ENCODE data around the gene RASGRP1. TPM values are rescaled to one million over a fixed set of nuclear protein-coding genes. Genes with fewer than 3 reads are reported as not detected.

RASGRP1 gene
- total RNA-seq (2021; ENCODE audit: unreplicated experiment) (0.51 TPM), Bru-seq, nascent RNA (percentile 21 among the genes with signal in this experiment), BruChase-seq, experiment 1, labeled RNA remaining after a 2-hour chase (percentile 17 among the genes with signal in this experiment), BruChase-seq, experiment 2, labeled RNA remaining after a 6-hour chase (percentile 18 among the genes with signal in this experiment)
- polyA plus RNA-seq (2012; ENCODE audit: insufficient read length) = not detected
- long read RNA-seq, partial matches to known transcripts = 0 of 4 reads
- long read RNA-seq, other reads (novel, unspliced or antisense) = 4 of 4 reads

DNA sequence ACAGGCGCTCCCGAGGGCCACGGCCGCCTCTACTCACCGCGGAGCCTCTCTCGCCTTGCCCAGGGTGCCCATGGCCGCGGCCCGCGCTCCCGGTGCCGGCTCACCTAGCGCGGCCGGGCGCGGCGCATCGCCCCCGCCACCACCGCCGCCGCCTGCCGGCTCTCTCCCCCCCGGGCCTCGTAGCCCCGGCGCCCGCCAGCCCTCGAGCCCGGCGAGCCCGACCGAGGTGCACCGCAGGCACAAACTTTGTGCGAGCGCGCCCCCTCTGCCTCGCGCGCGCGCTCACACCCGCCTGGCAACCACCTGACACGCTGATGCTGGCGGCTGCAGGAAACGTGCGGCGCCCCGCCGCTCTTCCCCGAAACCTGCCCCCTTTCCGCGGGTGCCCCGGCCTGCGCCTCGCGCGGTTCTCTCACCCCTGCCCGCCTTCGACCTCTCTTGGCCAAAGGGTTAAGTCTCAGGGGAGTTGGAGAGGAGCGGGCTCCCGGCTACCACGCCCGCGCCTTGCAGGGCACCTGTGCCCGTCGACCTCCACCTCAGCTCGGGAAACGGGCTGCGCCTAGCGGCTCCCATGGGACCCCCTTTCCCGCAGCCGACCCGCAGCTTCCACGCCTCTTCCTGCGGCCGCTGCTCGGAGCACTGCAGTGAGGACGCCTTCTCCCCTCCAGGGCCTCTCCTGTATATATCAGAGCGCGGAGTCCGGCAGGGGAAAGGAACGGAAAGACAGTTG is at the start of gene RASGRP1:
Gene RASGRP1, minus strand, starts transcription at position 258 of the 730 bp plus-strand sequence. Its CDS starts 186 bp downstream, at position 72.
- TF ChIP-seq TCF7L2 (IDR thresholded peaks at IDR 0.05; ENCODE audit: low read depth, low read length) = no peak
- no peak for TF ChIP-seq SIN3A (IDR thresholded peaks at IDR 0.05; ENCODE audit: borderline replicate concordance, insufficient read depth, low read depth, low read length)
- no peak for TF ChIP-seq CTCF (IDR thresholded peaks at IDR 0.05)
- TF ChIP-seq, protein P1, sequence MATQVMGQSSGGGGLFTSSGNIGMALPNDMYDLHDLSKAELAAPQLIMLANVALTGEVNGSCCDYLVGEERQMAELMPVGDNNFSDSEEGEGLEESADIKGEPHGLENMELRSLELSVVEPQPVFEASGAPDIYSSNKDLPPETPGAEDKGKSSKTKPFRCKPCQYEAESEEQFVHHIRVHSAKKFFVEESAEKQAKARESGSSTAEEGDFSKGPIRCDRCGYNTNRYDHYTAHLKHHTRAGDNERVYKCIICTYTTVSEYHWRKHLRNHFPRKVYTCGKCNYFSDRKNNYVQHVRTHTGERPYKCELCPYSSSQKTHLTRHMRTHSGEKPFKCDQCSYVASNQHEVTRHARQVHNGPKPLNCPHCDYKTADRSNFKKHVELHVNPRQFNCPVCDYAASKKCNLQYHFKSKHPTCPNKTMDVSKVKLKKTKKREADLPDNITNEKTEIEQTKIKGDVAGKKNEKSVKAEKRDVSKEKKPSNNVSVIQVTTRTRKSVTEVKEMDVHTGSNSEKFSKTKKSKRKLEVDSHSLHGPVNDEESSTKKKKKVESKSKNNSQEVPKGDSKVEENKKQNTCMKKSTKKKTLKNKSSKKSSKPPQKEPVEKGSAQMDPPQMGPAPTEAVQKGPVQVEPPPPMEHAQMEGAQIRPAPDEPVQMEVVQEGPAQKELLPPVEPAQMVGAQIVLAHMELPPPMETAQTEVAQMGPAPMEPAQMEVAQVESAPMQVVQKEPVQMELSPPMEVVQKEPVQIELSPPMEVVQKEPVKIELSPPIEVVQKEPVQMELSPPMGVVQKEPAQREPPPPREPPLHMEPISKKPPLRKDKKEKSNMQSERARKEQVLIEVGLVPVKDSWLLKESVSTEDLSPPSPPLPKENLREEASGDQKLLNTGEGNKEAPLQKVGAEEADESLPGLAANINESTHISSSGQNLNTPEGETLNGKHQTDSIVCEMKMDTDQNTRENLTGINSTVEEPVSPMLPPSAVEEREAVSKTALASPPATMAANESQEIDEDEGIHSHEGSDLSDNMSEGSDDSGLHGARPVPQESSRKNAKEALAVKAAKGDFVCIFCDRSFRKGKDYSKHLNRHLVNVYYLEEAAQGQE (IDR thresholded peaks at IDR 0.05; ENCODE audit: insufficient read depth in 1 of 2, low read depth in 2 of 2, low read length in 1 of 2) = no peak
- TF ChIP-seq POLR2AphosphoS5 (IDR thresholded peaks at IDR 0.05; ENCODE audit: low read depth, low read length) = no peak
- DNase-seq (ENCODE audit: low read depth, low spot score) = no peak
- Histone ChIP-seq H3K36me3 (ENCODE audit: control insufficient read depth, insufficient read depth, low read length) (no peaks in the 10 kb centered on the region), H3K4me3 (ENCODE audit: low read depth in 2 of 2, low read length in 2 of 2) (peak within 1 kb of the TSS; percentile 42 to 49), H3K4me1 (ENCODE audit: control insufficient read depth, insufficient read depth, low read length) (no peaks in the 10 kb centered on the region), H3K27ac (ENCODE audit: low read length) (no peak within 1 kb of the TSS), H3K9me3 (ENCODE audit: control insufficient read depth, insufficient read depth, low read depth, low read length) (no peaks in the 10 kb centered on the region), H3K27me3 (ENCODE audit: control insufficient read depth, insufficient read depth, low read length) (peaks cover 17% of the 10 kb centered on the region)
- no TSS peak for BruUV-seq (replicated peaks)
- intact Hi-C loops (cut with micrococcal nuclease; ENCODE audit: unreplicated experiment) = loop anchor here (2.0 kb wide), 1 partner anchor 118 kb away; no protein-coding TSS in a partner anchor
- ChIA-PET POLR2A (no interaction called here), CTCF (interaction anchor here (0.9 to 1.5 kb wide), 5 partner anchors 24 to 1121 kb away, joined by 3 to 8 read pairs (median 4); no protein-coding TSS in a partner anchor)
- ATAC-seq = peak; percentile 87
- in situ Hi-C loops (cut with HindIII; ENCODE audit: low pct_unique_long_range_greater_than_20kb, low sequenced_read_pairs) = no loop called here

DNA sequence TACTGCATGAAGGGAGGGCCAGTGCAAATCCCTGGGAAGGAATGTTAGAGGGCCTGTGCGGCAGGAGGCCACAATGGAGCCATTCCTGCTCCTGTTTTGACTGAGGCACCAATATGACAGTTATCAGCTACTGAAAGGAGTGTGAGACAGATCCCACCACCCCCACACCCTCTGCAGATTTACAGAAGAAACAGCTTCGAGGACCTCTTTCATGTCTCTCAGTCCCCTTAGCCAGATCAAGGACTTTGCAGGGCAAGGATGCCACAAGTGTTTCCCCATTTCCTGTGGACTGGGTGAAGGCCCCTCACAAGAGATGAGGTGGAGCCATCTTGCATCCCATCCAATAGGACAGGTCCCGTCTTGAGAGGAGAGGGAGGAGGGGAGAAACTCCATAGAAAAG is 48.5 kb upstream of the RASGRP1 start:
- ATAC-seq (no peak), DNase-seq (ENCODE audit: low read depth, low spot score) (no peak)
- CTCF ChIA-PET = interaction anchor here (0.7 kb wide), 1 partner anchor 33 kb away, joined by 3 read pairs; no protein-coding TSS in a partner anchor
- H3K27me3 ChIP-seq (ENCODE audit: control insufficient read depth, insufficient read depth, low read length) = peaks cover 7% of the 10 kb centered on the region
- H3K4me1 ChIP-seq (ENCODE audit: control insufficient read depth, insufficient read depth, low read length) = 0 out of 2 replicates have a peak, but pooled peaks cover 2% of the 10 kb centered on the region
- no peak for TF ChIP-seq SIN3A (IDR thresholded peaks at IDR 0.05; ENCODE audit: borderline replicate concordance, insufficient read depth, low read depth, low read length)
- no peak for TF ChIP-seq CTCF (IDR thresholded peaks at IDR 0.05)
- TF ChIP-seq TCF7L2 (IDR thresholded peaks at IDR 0.05; ENCODE audit: low read depth, low read length) = no peak
- TF ChIP-seq, protein P1 (IDR thresholded peaks at IDR 0.05; ENCODE audit: insufficient read depth in 1 of 2, low read depth in 2 of 2, low read length in 1 of 2) = no peak
- no peak for TF ChIP-seq POLR2AphosphoS5 (IDR thresholded peaks at IDR 0.05; ENCODE audit: low read depth, low read length)
- no peak overlapping the region for H3K4me3 ChIP-seq (ENCODE audit: low read depth in 2 of 2, low read length in 2 of 2)
- no peaks in the 10 kb centered on the region for H3K36me3 ChIP-seq (ENCODE audit: control insufficient read depth, insufficient read depth, low read length)
- in situ Hi-C loops (cut with HindIII; ENCODE audit: low pct_unique_long_range_greater_than_20kb, low sequenced_read_pairs) = no loop called here
- intact Hi-C loops (cut with micrococcal nuclease; ENCODE audit: unreplicated experiment) = no loop called here
- POLR2A ChIA-PET = no interaction called here
- no TSS peak for BruUV-seq (replicated peaks)
- no peaks in the 10 kb centered on the region for H3K9me3 ChIP-seq (ENCODE audit: control insufficient read depth, insufficient read depth, low read depth, low read length)
- no peak overlapping the region for H3K27ac ChIP-seq (ENCODE audit: low read length)
